IPS-20b (cell line): Measurements from ENCODE around the gene GRPEL1.
A peak's percentile ranks its signal among the peaks of the same experiment; 100 is the strongest.

Experiments used
- H3K27ac ChIP-seq: one replicate; pipeline ENCODE4 v1.5.1; 2013; ENCODE audit warnings: low read length
- H3K27me3 ChIP-seq: 2 replicates; pipeline ENCODE4 v1.6.1; 2013; ENCODE audit warnings: mild to moderate bottlenecking, low read length, inconsistent platforms; ENCODE audit not compliant: insufficient read depth
- H3K36me3 ChIP-seq: 2 replicates; pipeline ENCODE4 v1.6.1; 2013; ENCODE audit warnings: low read depth, mild to moderate bottlenecking, inconsistent platforms, low read length, moderate library complexity; ENCODE audit not compliant: insufficient read depth
- H3K4me1 ChIP-seq: 2 replicates; pipeline ENCODE4 v1.6.1; 2013; ENCODE audit warnings: mild to moderate bottlenecking, control low read depth, inconsistent platforms, low read length, moderate library complexity; ENCODE audit not compliant: insufficient read depth
- H3K4me3 ChIP-seq: 2 replicates; pipeline ENCODE4 v1.5.1; 2013; ENCODE audit warnings: mild to moderate bottlenecking, low read length, inconsistent platforms
- H3K9ac ChIP-seq: 2 replicates; pipeline ENCODE4 v1.6.1; 2013; ENCODE audit warnings: low read depth, mild to moderate bottlenecking, inconsistent platforms, low read length, moderate library complexity
- H3K9me3 ChIP-seq: 2 replicates; pipeline ENCODE4 v1.6.1; 2013; ENCODE audit warnings: mild to moderate bottlenecking, low read depth, low read length, inconsistent platforms; ENCODE audit not compliant: insufficient read depth

Gene GRPEL1

DNA sequence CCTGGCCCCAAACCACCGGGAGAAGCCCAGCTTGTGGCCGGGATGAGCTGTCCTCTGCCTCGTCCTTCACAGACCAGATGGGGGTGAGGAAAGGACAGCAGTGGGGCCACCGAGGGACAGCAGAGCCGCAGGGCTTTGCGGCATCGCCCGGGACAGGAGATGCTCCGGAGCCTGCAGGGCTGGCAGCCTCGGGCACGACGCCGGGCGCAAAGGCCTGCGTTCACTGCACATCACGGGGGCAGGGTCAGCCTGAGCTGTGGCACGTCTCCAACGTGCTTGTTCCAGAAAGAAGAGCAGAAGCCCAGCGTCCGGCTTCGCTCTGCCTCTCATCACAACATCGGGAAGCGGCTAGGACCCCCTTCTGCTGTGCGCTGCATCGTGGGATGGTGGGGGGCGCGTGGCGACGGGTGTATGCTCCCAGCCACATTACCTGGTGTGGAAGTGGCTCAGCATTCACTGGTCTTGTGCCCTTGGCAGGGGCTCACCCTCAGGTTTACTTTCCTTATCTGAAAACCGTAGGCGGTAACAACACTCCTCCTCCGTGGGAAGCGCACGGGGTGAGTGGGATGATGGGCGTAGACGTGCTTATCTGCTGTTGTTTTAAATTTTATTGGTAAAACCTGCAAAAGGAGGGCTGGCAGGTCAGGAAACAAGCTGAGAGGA lies 17.3 kb downstream of the GRPEL1 start:
- no peaks in the 10 kb centered on the region for H3K27me3 ChIP-seq
- no peaks in the 10 kb centered on the region for H3K9me3 ChIP-seq
- H3K27ac ChIP-seq, result no peak overlapping the region
- peaks cover 19% of the 10 kb centered on the region; the same call in 1 of the 2 replicates for H3K36me3 ChIP-seq
- H3K4me1 ChIP-seq, result peaks cover 4% of the 10 kb centered on the region; the same call in 1 of the 2 replicates
- H3K9ac ChIP-seq, result no peak overlapping the region
- H3K4me3 ChIP-seq, result no peak overlapping the region

GRCh38 chr4:7049739-7050138 lies 18.1 kb downstream of the GRPEL1 start:
- Histone ChIP-seq H3K36me3 (peaks cover 11% of the 10 kb centered on the region; the same call in 1 of the 2 replicates), H3K9me3 (no peaks in the 10 kb centered on the region), H3K4me3 (no peak overlapping the region), H3K9ac (no peak overlapping the region), H3K27me3 (peaks cover 1% of the 10 kb centered on the region; the same call in 1 of the 2 replicates), H3K4me1 (peaks cover 4% of the 10 kb centered on the region; the same call in 1 of the 2 replicates), H3K27ac (no peak overlapping the region)

GRCh38 chr4:7049295-7049694 lies 18.6 kb downstream of the GRPEL1 start:
- Histone ChIP-seq H3K9ac (no peak overlapping the region; the same call in 1 of the 2 replicates), H3K4me3 (no peak overlapping the region)

GRCh38 chr4:7048642-7049041 lies 19.2 kb downstream of the GRPEL1 start:
- Histone ChIP-seq H3K4me3 (no peak overlapping the region), H3K4me1 (peaks cover 12% of the 10 kb centered on the region; the same call in 1 of the 2 replicates), H3K27ac (no peak overlapping the region), H3K27me3 (peaks cover 12% of the 10 kb centered on the region; the same call in 1 of the 2 replicates), H3K36me3 (peaks cover under 1% of the 10 kb centered on the region; the same call in 1 of the 2 replicates), H3K9ac (no peak overlapping the region), H3K9me3 (no peaks in the 10 kb centered on the region)

More at GRCh38 chr4:7049295-7049694, 18.6 kb downstream of the GRPEL1 start:
- no peak overlapping the region for H3K27ac ChIP-seq
- H3K36me3 ChIP-seq, result peaks cover 7% of the 10 kb centered on the region; the same call in 1 of the 2 replicates
- peaks cover 9% of the 10 kb centered on the region; the same call in 1 of the 2 replicates for H3K4me1 ChIP-seq
- H3K27me3 ChIP-seq, result peaks cover 5% of the 10 kb centered on the region; the same call in 1 of the 2 replicates
- H3K9me3 ChIP-seq, result no peaks in the 10 kb centered on the region

DNA sequence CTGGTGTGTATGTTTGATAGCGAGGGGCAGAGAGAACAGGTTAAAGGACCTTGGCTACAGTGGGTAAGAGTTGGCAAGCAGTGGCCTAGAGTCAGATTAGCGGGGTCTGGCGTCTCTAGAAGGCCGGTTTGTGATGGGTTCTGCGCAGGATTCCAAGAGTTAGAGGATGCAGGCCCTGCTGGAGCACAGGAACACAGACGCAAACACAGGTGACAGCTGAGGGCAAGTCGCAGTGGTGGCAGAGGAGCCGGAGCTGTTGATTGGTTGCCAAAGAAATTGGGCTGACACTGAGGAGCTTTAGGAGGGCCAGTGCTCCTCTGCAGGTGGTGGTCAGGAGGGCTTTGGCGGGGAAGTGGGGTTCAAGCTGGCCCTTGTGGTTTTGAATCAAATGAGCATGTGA lies 20.9 kb downstream of the GRPEL1 start:
- H3K9me3 ChIP-seq, result no peaks in the 10 kb centered on the region
- H3K4me3 ChIP-seq, result no peak overlapping the region
- no peaks in the 10 kb centered on the region for H3K36me3 ChIP-seq
- no peak overlapping the region for H3K9ac ChIP-seq
- peaks cover 12% of the 10 kb centered on the region; the same call in 1 of the 2 replicates for H3K4me1 ChIP-seq
- H3K27ac ChIP-seq, result no peak overlapping the region
- peaks cover 16% of the 10 kb centered on the region for H3K27me3 ChIP-seq

- peaks cover 24% of the 10 kb centered on the region for H3K27me3 ChIP-seq
- no peak overlapping the region for H3K9ac ChIP-seq
- H3K27ac ChIP-seq, result no peak overlapping the region
- peaks cover 12% of the 10 kb centered on the region; the same call in 1 of the 2 replicates for H3K4me1 ChIP-seq
- H3K36me3 ChIP-seq, result no peaks in the 10 kb centered on the region
- no peak overlapping the region for H3K4me3 ChIP-seq
- H3K9me3 ChIP-seq, result no peaks in the 10 kb centered on the region
Measured at GRCh38 chr4:7045961-7046921, 21.6 kb downstream of the GRPEL1 start.

GRCh38 chr4:7045553-7045952 lies 22.3 kb downstream of the GRPEL1 start:
- H3K4me1 ChIP-seq, result peaks cover 12% of the 10 kb centered on the region; the same call in 1 of the 2 replicates
- no peak overlapping the region for H3K9ac ChIP-seq
- H3K36me3 ChIP-seq, result no peaks in the 10 kb centered on the region
- H3K4me3 ChIP-seq, result no peak overlapping the region
- H3K9me3 ChIP-seq, result no peaks in the 10 kb centered on the region
- no peak overlapping the region for H3K27ac ChIP-seq
- peaks cover 31% of the 10 kb centered on the region for H3K27me3 ChIP-seq

GRCh38 chr4:7044137-7044930 lies 23.5 kb downstream of the GRPEL1 start:
- peak overlapping the region; percentile 86 for H3K4me3 ChIP-seq
- no peak overlapping the region for H3K27ac ChIP-seq
- H3K9ac ChIP-seq, result peak overlapping the region; percentile 80; the same call in 1 of the 2 replicates
- no peaks in the 10 kb centered on the region for H3K9me3 ChIP-seq
- H3K36me3 ChIP-seq, result no peaks in the 10 kb centered on the region
- peaks cover 12% of the 10 kb centered on the region; the same call in 1 of the 2 replicates for H3K4me1 ChIP-seq
- H3K27me3 ChIP-seq, result peaks cover 35% of the 10 kb centered on the region

GRCh38 chr4:7043284-7044136 lies 24.4 kb downstream of the GRPEL1 start, which contains the start of gene TADA2B:
TSS of gene TADA2B (plus strand) at chr4:7043372. CDS start at chr4:7043580, 208 bp downstream.
- Histone ChIP-seq H3K4me1 (peaks cover 12% of the 10 kb centered on the region; the same call in 1 of the 2 replicates), H3K27me3 (peaks cover 35% of the 10 kb centered on the region), H3K9me3 (no peaks in the 10 kb centered on the region), H3K27ac (no peak within 1 kb of the TSS), H3K9ac (peak within 1 kb of the TSS; percentile 80; the same call in 1 of the 2 replicates), H3K36me3 (no peaks in the 10 kb centered on the region), H3K4me3 (peak within 1 kb of the TSS; percentile 86)

DNA sequence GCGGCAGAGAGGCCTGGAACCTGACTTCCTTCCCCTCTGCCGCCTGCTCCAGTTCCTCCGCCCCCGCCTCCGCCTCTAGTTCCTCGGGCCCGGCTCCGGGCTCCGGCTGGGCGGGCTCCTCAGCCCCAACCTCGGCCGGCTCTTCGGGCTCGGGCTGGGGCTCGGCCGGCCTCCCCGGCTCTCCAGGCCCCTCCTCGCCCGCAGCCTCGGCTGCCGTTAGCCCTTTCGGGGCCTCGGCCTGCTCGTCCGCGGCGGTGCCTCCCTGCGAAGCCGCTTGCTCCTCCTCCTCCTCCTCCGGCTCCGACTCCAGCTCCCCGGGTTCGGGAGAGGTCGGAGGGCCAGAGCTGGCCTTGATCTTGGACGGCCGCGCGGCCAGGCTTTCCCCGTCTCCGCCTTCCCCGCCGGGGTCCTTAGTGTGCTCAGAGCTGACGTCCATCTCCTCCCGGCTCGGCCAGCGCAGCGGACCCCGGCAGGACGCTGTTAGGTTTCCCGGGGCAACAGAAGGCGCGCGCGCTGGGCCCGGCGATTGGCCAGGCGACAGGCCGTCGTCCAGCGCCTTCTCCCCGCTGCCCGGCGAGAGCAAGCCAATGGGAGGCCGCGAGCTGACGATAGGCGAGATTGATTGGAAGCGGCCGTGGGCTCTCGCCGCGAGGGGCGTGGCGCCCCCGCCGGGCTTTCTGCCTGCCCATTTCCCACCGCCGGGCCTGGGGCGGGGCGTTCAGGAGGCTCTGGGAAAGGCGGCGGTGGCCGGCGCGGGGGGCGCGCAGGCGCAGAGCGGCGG lies 25.2 kb downstream of the GRPEL1 start:
- Histone ChIP-seq H3K27me3 (peaks cover 35% of the 10 kb centered on the region), H3K27ac (no peak overlapping the region), H3K9me3 (no peaks in the 10 kb centered on the region), H3K9ac (peak overlapping the region; percentile 32; the same call in 1 of the 2 replicates), H3K4me3 (peak overlapping the region; percentile 73), H3K36me3 (no peaks in the 10 kb centered on the region), H3K4me1 (peaks cover 8% of the 10 kb centered on the region; the same call in 1 of the 2 replicates)
